K562 (cell line): Measurements from ENCODE around the gene KCNAB2. TPM values are rescaled to one million over a fixed set of nuclear protein-coding genes. Genes with fewer than 3 reads are reported as not detected.

Experiments used
- CHD7 ChIP-seq: fragments of 200-600 bp; sonication (generic); IDR thresholded peaks from one replicate; pipeline ENCODE4 v1.6.1; 2012; ENCODE audit warnings: mild to moderate bottlenecking, low read depth, low read length, inconsistent platforms
- MGA ChIP-seq: fragments of 450-650 bp; IDR thresholded peaks from 2 replicates; pipeline ENCODE4 v1.6.1; 2016; ENCODE audit warnings: mild to moderate bottlenecking, moderate library complexity
- PHF8 ChIP-seq: fragments of 200-600 bp; sonication (generic); IDR thresholded peaks from 2 replicates; pipeline ENCODE4 v1.6.1; 2012; ENCODE audit warnings: mixed run types, mild to moderate bottlenecking, inconsistent platforms, low read length, moderate library complexity, borderline replicate concordance
- polyA plus RNA-seq, 8 experiments: library from polyadenylated mRNA; depleted of rRNA in 4 of 8; stranded (reverse) in 5 of 8; unstranded in 3 of 8; fragments of >200 nt; fragmentation: Nextera tagmentation in 2 of 8; fragmentation: Illumina TruSeq in 1 of 8; extraction: Ambion mirVana in 2 of 8; extraction: Trizol in 1 of 8; gene quantifications; 2 replicates each; pipeline versions ENCODE4 v1.2.1 to v1.2.3, GENCODE V29; 2011 to 2014; ENCODE audit warnings: inconsistent platforms in 1 of 8, missing spikeins in 1 of 8
- total RNA-seq, 7 experiments: library from RNA; depleted of rRNA in 6 of 7; stranded (reverse); fragments of >200 nt in 6 of 7; fragmentation: Illumina TruSeq in 2 of 7; extraction: Trizol in 2 of 7; gene quantifications; 2 replicates each; pipeline versions ENCODE4 v1.2.1 to v1.2.3, GENCODE V29; 2011 to 2021; ENCODE audit warnings: low replicate concordance in 1 of 7

KCNAB2 gene
- total and polyA plus RNA-seq, 9 of the 15 experiments (the other 6 are each of a cell fraction or from before 2014, with no cell fraction given), result 1.8 to 15.8 (median 7.1) TPM

- TF ChIP-seq CHD7 (no peak), MGA (peak; percentile 97), PHF8 (peak; percentile 34; the same call in 1 of the 2 replicates)
Observed at GRCh38 chr1:6127587-6128163, 82.0 kb downstream of the KCNAB2 start (continued).
